ENCODE results near the gene ACTL7A. TPM values are rescaled to one million over a fixed set of nuclear protein-coding genes. Genes with fewer than 3 reads are reported as not detected.

ACTL7A gene
- total and polyA plus RNA-seq, 2 experiments from 2014 or later = not detected

GRCh38 chr9:108867829-108868228 lies 5.8 kb downstream of the ACTL7A start:
- Histone ChIP-seq H3K4me2 (no peak overlapping the region), H3K79me2 (replicated peaks; ENCODE audit: insufficient read depth) (no peaks in the 10 kb centered on the region), H3K4me1 (ENCODE audit: insufficient read depth) (no peaks in the 10 kb centered on the region), H3K27me3 (ENCODE audit: insufficient read depth) (no peaks in the 10 kb centered on the region), H3K36me3 (ENCODE audit: insufficient read depth) (peaks cover 6% of the 10 kb centered on the region; the same call in 1 of the 2 replicates), H3K27ac (ENCODE audit: low read depth) (no peak overlapping the region), H2AFZ (no peak overlapping the region), H3F3A (replicated peaks; ENCODE audit: low read depth) (no peaks in the 10 kb centered on the region), H3K4me3 (no peak overlapping the region), H3K9me2 (ENCODE audit: insufficient read depth) (no peaks in the 10 kb centered on the region), H4K20me1 (replicated peaks; ENCODE audit: insufficient read depth) (0 out of 2 replicates have a peak, but pooled peaks cover 3% of the 10 kb centered on the region)
- no peaks in the 10 kb centered on the region for H3K9me3 Mint-ChIP-seq
- no peak for TF ChIP-seq EZH2phosphoT487 (IDR thresholded peaks at IDR 0.05; ENCODE audit: unreplicated experiment)
- no peak for TF ChIP-seq CTCF (conservative IDR thresholded peaks at IDR 0.05; ENCODE audit: low read depth in 2 of 2)
- TF ChIP-seq JUNB (IDR thresholded peaks at IDR 0.05; ENCODE audit: unreplicated experiment) = no peak
- no peak for TF ChIP-seq POLR2AphosphoS5 (IDR thresholded peaks at IDR 0.05; ENCODE audit: low read depth)
- DNase-seq (ENCODE audit: low spot score) (no peak), ATAC-seq (no peak)
- H3K27me3 Mint-ChIP-seq (ENCODE audit: insufficient read depth, low read depth, poor library complexity) = no peaks in the 10 kb centered on the region
- H3K4me1 Mint-ChIP-seq = no peaks in the 10 kb centered on the region
- peaks cover 7% of the 10 kb centered on the region; the same call in 2 of the 3 replicates for H3K36me3 Mint-ChIP-seq (ENCODE audit: low read depth)
- H3K27ac Mint-ChIP-seq = no peak overlapping the region
- no peak overlapping the region for H3K4me3 Mint-ChIP-seq

- no peak overlapping the region for H3K4me3 Mint-ChIP-seq
- Histone ChIP-seq H3K9me2 (ENCODE audit: insufficient read depth) (no peaks in the 10 kb centered on the region), H3K4me2 (no peak overlapping the region), H3K4me3 (no peak overlapping the region), H3K27ac (ENCODE audit: low read depth) (no peak overlapping the region), H3F3A (replicated peaks; ENCODE audit: low read depth) (no peaks in the 10 kb centered on the region), H2AFZ (no peak overlapping the region), H3K4me1 (ENCODE audit: insufficient read depth) (no peaks in the 10 kb centered on the region), H4K20me1 (replicated peaks; ENCODE audit: insufficient read depth) (0 out of 2 replicates have a peak, but pooled peaks cover 3% of the 10 kb centered on the region), H3K27me3 (ENCODE audit: insufficient read depth) (no peaks in the 10 kb centered on the region), H3K36me3 (ENCODE audit: insufficient read depth) (peaks cover 16% of the 10 kb centered on the region), H3K79me2 (replicated peaks; ENCODE audit: insufficient read depth) (no peaks in the 10 kb centered on the region)
- no peak for DNase-seq (ENCODE audit: low spot score)
- no peaks in the 10 kb centered on the region for H3K4me1 Mint-ChIP-seq
- no peaks in the 10 kb centered on the region for H3K9me3 Mint-ChIP-seq
- H3K27me3 Mint-ChIP-seq (ENCODE audit: insufficient read depth, low read depth, poor library complexity) = no peaks in the 10 kb centered on the region
- H3K36me3 Mint-ChIP-seq (ENCODE audit: low read depth) = peaks cover 16% of the 10 kb centered on the region
- ATAC-seq = no peak
- H3K27ac Mint-ChIP-seq = no peak overlapping the region
- TF ChIP-seq NANOG (IDR thresholded peaks at IDR 0.05; ENCODE audit: borderline replicate concordance) (no peak), CTCF (conservative IDR thresholded peaks at IDR 0.05; ENCODE audit: low read depth in 2 of 2) (no peak), EZH2 (IDR thresholded peaks at IDR 0.05; ENCODE audit: low read depth, unreplicated experiment) (no peak), JUNB (IDR thresholded peaks at IDR 0.05; ENCODE audit: unreplicated experiment) (no peak), REST (IDR thresholded peaks at IDR 0.05; ENCODE audit: unreplicated experiment) (no peak)
Observed at GRCh38 chr9:108869092-108869725, 7.1 kb downstream of the ACTL7A start.
